KMS-11 (cell line): ENCODE data around the gene DNAH1.
A peak's percentile ranks its signal among the peaks of the same experiment; 100 is the strongest.

Source experiments
- H2AFZ ChIP-seq: fragments of 200-600 bp; sonication (generic); 2 replicates; pipeline ENCODE4 v1.6.1; 2016; ENCODE audit warnings: antibody characterized with exemption, mixed run types, low read depth
- H3K27ac ChIP-seq: fragments of 200-600 bp; sonication (generic); 2 replicates; pipeline ENCODE4 v1.6.1; 2016; ENCODE audit warnings: mild to moderate bottlenecking, mixed run types
- H3K27me3 ChIP-seq: fragments of 200-600 bp; sonication (generic); 2 replicates; pipeline ENCODE4 v1.6.1; 2017; ENCODE audit warnings: mild to moderate bottlenecking, low read depth, mixed run types, moderate library complexity; ENCODE audit not compliant: insufficient read depth
- H3K36me3 ChIP-seq: fragments of 200-600 bp; sonication (generic); 2 replicates; pipeline ENCODE4 v1.6.1; 2017; ENCODE audit warnings: mild to moderate bottlenecking, mixed run types; ENCODE audit not compliant: insufficient read depth
- H3K4me1 ChIP-seq: fragments of 200-600 bp; sonication (generic); 2 replicates; pipeline ENCODE4 v1.6.1; 2016; ENCODE audit warnings: mild to moderate bottlenecking, low read depth, mixed run types; ENCODE audit not compliant: poor library complexity, severe bottlenecking
- H3K4me2 ChIP-seq: fragments of 200-600 bp; sonication (generic); 2 replicates; pipeline ENCODE4 v1.7.0; 2016; ENCODE audit warnings: mild to moderate bottlenecking, mixed run types
- H3K4me3 ChIP-seq: fragments of 200-600 bp; sonication (generic); IDR thresholded peaks from 2 replicates; pipeline ENCODE4 v1.6.1; 2017; ENCODE audit warnings: low read depth, low read length, mixed read lengths; ENCODE audit not compliant: insufficient read depth
- H3K79me2 ChIP-seq: fragments of 200-600 bp; sonication (generic); 2 replicates; pipeline ENCODE4 v1.6.1; 2016; ENCODE audit warnings: low read depth, mixed run types; ENCODE audit not compliant: insufficient read depth
- H3K9ac ChIP-seq: fragments of 200-600 bp; sonication (generic); 2 replicates; pipeline ENCODE4 v1.6.1; 2016; ENCODE audit warnings: mild to moderate bottlenecking, mixed run types
- H4K20me1 ChIP-seq: fragments of 200-600 bp; sonication (generic); 2 replicates; pipeline ENCODE4 v1.6.1; 2016; ENCODE audit warnings: mild to moderate bottlenecking, mixed run types; ENCODE audit not compliant: insufficient read depth
- CTCF ChIP-seq: fragments of 200-600 bp; sonication (generic); conservative IDR thresholded peaks from 2 replicates; pipeline ENCODE4 v1.6.1; 2017; ENCODE audit warnings: low read depth, mild to moderate bottlenecking, antibody characterized with exemption, low read length, moderate library complexity, mixed read lengths

DNAH1 gene

GRCh38 chr3:52278510-52279069 lies 37.5 kb upstream of the DNAH1 start, which contains the start of gene WDR82:
Gene WDR82 (minus strand): TSS chr3:52278649. CDS start chr3:52278361, 288 bp downstream.
- Histone ChIP-seq H3K9ac (peak within 1 kb of the TSS; percentile 95), H3K4me2 (peak within 1 kb of the TSS; percentile 93), H3K79me2 (peaks cover 45% of the 10 kb centered on the region), H3K4me1 (peaks cover 42% of the 10 kb centered on the region), H2AFZ (peak within 1 kb of the TSS; percentile 34; the same call in 1 of the 2 replicates), H3K4me3 (no peak within 1 kb of the TSS), H3K36me3 (no peaks in the 10 kb centered on the region), H4K20me1 (0 out of 2 replicates have a peak, but pooled peaks cover 7% of the 10 kb centered on the region), H3K27ac (peak within 1 kb of the TSS; percentile 88), H3K27me3 (no peaks in the 10 kb centered on the region)
- 0 out of 2 replicates have a peak, but pooled peaks have one; percentile 17 for TF ChIP-seq CTCF

GRCh38 chr3:52279596-52279995 lies 36.5 kb upstream of the DNAH1 start:
- Histone ChIP-seq H3K27ac (no peak overlapping the region), H3K4me2 (no peak overlapping the region; the same call in 1 of the 2 replicates), H3K9ac (no peak overlapping the region), H3K27me3 (no peaks in the 10 kb centered on the region), H3K79me2 (peaks cover 35% of the 10 kb centered on the region), H3K4me3 (no peak overlapping the region), H4K20me1 (0 out of 2 replicates have a peak, but pooled peaks cover 7% of the 10 kb centered on the region), H3K4me1 (peaks cover 33% of the 10 kb centered on the region), H3K36me3 (no peaks in the 10 kb centered on the region), H2AFZ (no peak overlapping the region)
- TF ChIP-seq CTCF = no peak

- H3K4me3 ChIP-seq = no peak overlapping the region
- no peak overlapping the region for H2AFZ ChIP-seq
- peaks cover 30% of the 10 kb centered on the region for H3K79me2 ChIP-seq
- no peak for TF ChIP-seq CTCF
- H3K36me3 ChIP-seq = no peaks in the 10 kb centered on the region
- H3K9ac ChIP-seq = no peak overlapping the region
- H3K4me1 ChIP-seq = peaks cover 29% of the 10 kb centered on the region
- no peak overlapping the region for H3K27ac ChIP-seq
- H3K4me2 ChIP-seq = no peak overlapping the region; the same call in 1 of the 2 replicates
- H4K20me1 ChIP-seq = 0 out of 2 replicates have a peak, but pooled peaks cover 4% of the 10 kb centered on the region
- no peaks in the 10 kb centered on the region for H3K27me3 ChIP-seq
Observed at GRCh38 chr3:52280050-52280461, 36.1 kb upstream of the DNAH1 start.

- H3K4me3 ChIP-seq = no peak overlapping the region
- peaks cover 12% of the 10 kb centered on the region for H3K4me1 ChIP-seq
- H4K20me1 ChIP-seq = no peaks in the 10 kb centered on the region
- no peaks in the 10 kb centered on the region for H3K36me3 ChIP-seq
- no peak overlapping the region for H3K27ac ChIP-seq
- H3K9ac ChIP-seq = no peak overlapping the region
- TF ChIP-seq CTCF = no peak
- peaks cover 9% of the 10 kb centered on the region; the same call in 1 of the 2 replicates for H3K79me2 ChIP-seq
- no peaks in the 10 kb centered on the region for H3K27me3 ChIP-seq
- no peak overlapping the region for H3K4me2 ChIP-seq
- H2AFZ ChIP-seq = no peak overlapping the region
Observed at GRCh38 chr3:52281981-52282801, 33.9 kb upstream of the DNAH1 start.
